Heart left ventricle (tissue), 13 donors: ENCODE results near the gene MAP3K20.

Experiments used
- CTCF ChIP-seq, 12 donors: fragments of 200-600 bp; sonication (generic) in 4 of 12; IDR thresholded peaks; one replicate each; pipeline versions ENCODE4 v1.5.0 to v1.8.0; 2018 to 2022; ENCODE audit warnings: antibody characterized with exemption in 12 of 12, mild to moderate bottlenecking in 5 of 12
- POLR2A ChIP-seq, 2 donors: fragments of 450-650 bp; IDR thresholded peaks; one replicate each; pipeline ENCODE4 v1.6.1; 2017; ENCODE audit warnings: antibody characterized with exemption in 2 of 2, mild to moderate bottlenecking in 2 of 2, moderate library complexity in 2 of 2
- donor health status: ischemic (EF 13 %, LVEDD 7.1; RV severe dilation, severe dysfunction).
- donor health status: DM: no; HTN: yes; CAD: no.
- donor health status: DM: no; HTN: no; CAD: no.
- donor health status: ischemic (EF 25% LVEDD 6.9; RV normal size, moderate dysfunction).
- donor health status: ischemic (EF 25% LVEDD 5.7; RV mildly dilated, moderate dysfunction).
- donor health status: ischemic (EF 35%, LVEDD 5.7; RV mildly dilated, moderate dysfunction).
- donor health status: nonischemic (EF 11% LVEDD 7.7; RV severe dilation, severe dysfunction).
- donor health status: DM: yes; HTN: yes; CAD: no.
- donor health status: PGD.
- donor health status: ischemic (EF 29% LVEDD 5.4; RV normal size, mild dysfunction).
- donor health status: nonischemic (EF 23%, LVEDD 6.1; RV moderate dilation, normal function).

GRCh38 chr2:173037245-173038120 lies 38.2 kb upstream of the MAP3K20 start:
- no peak for TF ChIP-seq POLR2A (IDR thresholded peaks at IDR 0.05)
- no peak for TF ChIP-seq CTCF (IDR thresholded peaks at IDR 0.05)
